Endothelial cell of umbilical vein (primary cell): ENCODE measurements around the gene CARD18.

Experiments
- EZH2 ChIP-seq: IDR thresholded peaks from 2 replicates; pipeline ENCODE4 v1.6.1; 2012; ENCODE audit warnings: borderline replicate concordance, low read depth, mild to moderate bottlenecking, moderate library complexity, low read length, inconsistent platforms; ENCODE audit not compliant: severe bottlenecking
- FOS ChIP-seq: IDR thresholded peaks from 2 replicates; pipeline ENCODE4 v1.6.1; 2011; ENCODE audit warnings: mild to moderate bottlenecking, low read length, moderate library complexity, borderline replicate concordance; ENCODE audit not compliant: insufficient read depth
- JUN ChIP-seq: IDR thresholded peaks from 2 replicates; pipeline ENCODE4 v1.6.1; 2011; ENCODE audit warnings: borderline replicate concordance, low read depth; ENCODE audit not compliant: insufficient read length, insufficient read depth
- POLR2A ChIP-seq: IDR thresholded peaks from 2 replicates; pipeline ENCODE4 v1.6.1; 2012; ENCODE audit warnings: low read depth, mild to moderate bottlenecking, control low read depth, low read length
- POLR2AphosphoS5 ChIP-seq: IDR thresholded peaks from 2 replicates; pipeline ENCODE4 v1.6.1; 2012; ENCODE audit warnings: low read depth, mild to moderate bottlenecking, control low read depth, low read length, moderate library complexity; ENCODE audit not compliant: insufficient read depth
- TF ChIP-seq, protein P1 (sequence below), 2 donors: IDR thresholded peaks; 1 replicate in 1 of 2; 2 replicates in 1 of 2; pipeline ENCODE4 v1.5.1; 2011; ENCODE audit warnings: low read length in 2 of 2, mild to moderate bottlenecking in 2 of 2, moderate library complexity in 2 of 2, control low read depth in 1 of 2, inconsistent platforms in 1 of 2, low read depth in 1 of 2; ENCODE audit not compliant: insufficient read depth in 1 of 2; ENCODE audit errors: extremely low read depth in 1 of 2
- TF ChIP-seq, protein P2 (sequence below): IDR thresholded peaks from 2 replicates; pipeline ENCODE4 v1.6.1; 2011; ENCODE audit not compliant: insufficient read depth, insufficient read length

DNA sequence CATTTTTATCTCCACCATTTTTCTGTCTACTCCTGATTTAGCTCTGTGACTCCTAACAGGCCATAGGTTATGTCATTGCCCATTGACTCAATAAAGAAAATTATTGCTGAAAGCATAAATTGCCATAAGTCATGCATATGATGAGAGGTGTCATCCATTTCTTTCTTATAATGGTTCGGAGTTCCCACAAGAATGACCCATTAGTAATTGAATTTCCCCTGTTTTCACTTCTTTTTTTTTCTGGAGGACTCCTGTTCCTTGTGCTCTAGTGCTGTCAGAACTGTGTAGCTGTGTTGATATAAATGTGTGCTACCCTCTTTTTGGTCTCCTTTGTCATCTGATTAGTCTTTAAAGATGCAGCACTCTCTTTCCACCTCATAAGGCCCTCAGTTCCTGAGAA, 22.9 kb upstream of the CARD18 start:
- TF ChIP-seq, protein P1, sequence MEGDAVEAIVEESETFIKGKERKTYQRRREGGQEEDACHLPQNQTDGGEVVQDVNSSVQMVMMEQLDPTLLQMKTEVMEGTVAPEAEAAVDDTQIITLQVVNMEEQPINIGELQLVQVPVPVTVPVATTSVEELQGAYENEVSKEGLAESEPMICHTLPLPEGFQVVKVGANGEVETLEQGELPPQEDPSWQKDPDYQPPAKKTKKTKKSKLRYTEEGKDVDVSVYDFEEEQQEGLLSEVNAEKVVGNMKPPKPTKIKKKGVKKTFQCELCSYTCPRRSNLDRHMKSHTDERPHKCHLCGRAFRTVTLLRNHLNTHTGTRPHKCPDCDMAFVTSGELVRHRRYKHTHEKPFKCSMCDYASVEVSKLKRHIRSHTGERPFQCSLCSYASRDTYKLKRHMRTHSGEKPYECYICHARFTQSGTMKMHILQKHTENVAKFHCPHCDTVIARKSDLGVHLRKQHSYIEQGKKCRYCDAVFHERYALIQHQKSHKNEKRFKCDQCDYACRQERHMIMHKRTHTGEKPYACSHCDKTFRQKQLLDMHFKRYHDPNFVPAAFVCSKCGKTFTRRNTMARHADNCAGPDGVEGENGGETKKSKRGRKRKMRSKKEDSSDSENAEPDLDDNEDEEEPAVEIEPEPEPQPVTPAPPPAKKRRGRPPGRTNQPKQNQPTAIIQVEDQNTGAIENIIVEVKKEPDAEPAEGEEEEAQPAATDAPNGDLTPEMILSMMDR (IDR thresholded peaks at IDR 0.05; ENCODE audit: extremely low read depth in 1 of 2, insufficient read depth in 1 of 2, low read depth in 1 of 2, low read length in 2 of 2), result no peak
- TF ChIP-seq POLR2A, result no peak
- TF ChIP-seq, protein P2, sequence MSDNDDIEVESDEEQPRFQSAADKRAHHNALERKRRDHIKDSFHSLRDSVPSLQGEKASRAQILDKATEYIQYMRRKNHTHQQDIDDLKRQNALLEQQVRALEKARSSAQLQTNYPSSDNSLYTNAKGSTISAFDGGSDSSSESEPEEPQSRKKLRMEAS, result no peak
- TF ChIP-seq FOS, result no peak
- no peak for TF ChIP-seq POLR2AphosphoS5
- TF ChIP-seq JUN, result no peak
- no peak for TF ChIP-seq EZH2
